DMS 273 treated with DMSO at 0.1 percent for 48 hours (cell line): ENCODE results near the gene MYLK.
A peak's percentile ranks its signal among the peaks of the same experiment; 100 is the strongest.
"Not testable (repeated sequence)": the region's sequence is repeated elsewhere in the genome, so short reads cannot be mapped to it uniquely, and the experiment has no call there.

Experiments
- DNase-seq: peaks from one replicate; lab custom pipeline; 2025; lab: John Stamatoyannopoulos, UW

MYLK gene

DNA sequence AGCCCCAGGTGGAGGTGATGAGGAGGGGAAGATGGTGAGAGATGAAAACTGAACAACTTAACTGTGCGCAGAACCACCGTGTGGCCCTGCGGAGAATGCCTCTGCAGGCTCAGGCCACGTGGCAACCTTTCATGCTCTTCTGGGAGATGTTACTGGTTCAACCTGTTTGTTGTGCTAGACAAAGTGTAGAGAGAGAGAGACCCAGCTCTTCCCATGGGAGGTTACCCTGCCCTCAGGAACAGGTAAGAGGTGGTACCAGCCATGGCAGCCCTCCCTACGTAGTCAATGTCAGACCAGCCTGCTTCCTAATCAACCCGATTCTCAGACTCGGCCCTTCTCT, 262.3 kb downstream of the MYLK start:
- DNase-seq, result no peak

DNA sequence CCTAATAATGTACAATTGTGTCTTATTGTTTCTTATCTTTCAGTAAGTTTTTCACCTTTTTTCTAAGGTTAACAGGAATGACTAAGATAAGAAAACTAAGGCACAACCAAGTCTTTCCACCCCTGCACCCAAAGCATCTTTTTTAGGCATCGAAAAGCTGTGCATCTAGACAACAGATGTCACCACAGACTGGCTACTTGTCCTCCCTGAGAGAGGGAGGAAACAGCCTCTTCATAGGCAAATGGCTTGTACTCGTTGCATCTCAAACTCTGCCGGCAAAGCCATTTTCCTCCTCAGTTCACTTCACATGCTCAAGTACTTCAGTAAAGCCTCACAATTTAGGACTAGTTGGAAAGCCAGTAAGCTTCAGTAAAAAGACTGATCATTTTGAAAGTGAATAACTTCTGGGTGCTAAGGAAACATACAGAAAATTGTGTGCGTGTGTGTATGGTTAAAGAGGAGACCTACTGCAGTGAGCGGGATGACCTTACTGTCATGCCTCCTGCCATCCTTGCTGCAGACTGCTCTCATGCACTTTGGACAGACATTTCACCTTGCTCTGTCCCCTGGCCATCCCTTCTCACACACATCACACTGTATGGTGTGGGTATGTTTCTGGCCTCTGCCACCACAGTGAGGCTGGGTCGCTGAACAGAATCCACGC, 262.8 kb downstream of the MYLK start:
- DNase-seq, result no peak

DNA sequence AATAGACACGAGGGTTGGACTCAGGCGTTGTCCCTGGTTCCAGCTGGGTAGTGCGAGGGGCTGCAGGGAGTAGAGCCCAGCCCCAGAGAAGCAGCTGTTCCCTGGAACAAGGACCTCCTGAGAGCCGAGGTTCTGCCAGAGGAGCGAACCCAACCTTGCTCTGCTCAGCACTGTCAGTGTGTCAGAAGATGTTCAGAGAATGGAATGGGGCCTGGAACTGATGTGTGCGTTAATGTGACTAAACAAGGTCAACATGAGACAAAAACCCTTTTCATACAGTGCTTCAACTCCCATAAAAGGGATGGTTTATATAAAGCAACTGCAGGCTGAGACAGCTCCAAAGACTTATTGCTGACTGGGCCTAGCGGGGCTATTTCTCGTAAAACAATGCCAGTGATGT, 263.8 kb downstream of the MYLK start:
- DNase-seq, result no peak

DNA sequence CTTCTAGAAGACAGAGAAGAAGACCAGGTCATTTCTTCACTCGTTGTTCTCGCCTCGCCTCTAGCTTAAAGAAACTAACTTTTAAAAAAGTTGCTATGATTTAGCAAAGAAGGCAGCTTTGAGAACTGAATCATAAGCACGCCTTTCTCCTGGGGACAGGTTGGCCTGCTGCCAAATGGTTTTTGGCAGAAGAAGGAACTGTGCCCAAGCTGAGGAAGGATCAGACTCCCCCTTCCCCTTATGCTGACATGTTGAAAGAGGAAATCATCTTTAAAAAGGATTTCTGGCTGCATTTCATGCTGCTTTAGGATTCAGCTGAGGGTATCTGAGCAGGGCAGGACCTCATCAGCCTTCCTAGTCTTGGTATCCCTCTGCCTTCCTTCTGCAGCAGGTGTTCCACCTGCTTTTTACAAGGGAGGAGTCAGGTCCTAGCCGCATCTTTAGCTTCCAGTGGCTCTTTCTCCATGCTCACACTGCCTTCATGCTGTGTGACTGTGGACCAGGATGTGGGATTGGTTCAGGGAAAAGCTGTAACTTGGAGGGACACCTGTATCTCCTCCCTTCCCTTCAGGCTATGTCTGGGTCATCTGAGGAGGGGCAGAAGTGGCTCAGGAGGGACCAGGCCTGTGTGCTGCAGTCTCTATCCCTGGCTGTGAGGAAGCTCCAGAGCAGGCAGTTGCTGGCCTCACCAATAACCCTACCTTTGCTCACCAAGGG, 265.2 kb downstream of the MYLK start:
- DNase-seq, result peak; percentile 29

DNA sequence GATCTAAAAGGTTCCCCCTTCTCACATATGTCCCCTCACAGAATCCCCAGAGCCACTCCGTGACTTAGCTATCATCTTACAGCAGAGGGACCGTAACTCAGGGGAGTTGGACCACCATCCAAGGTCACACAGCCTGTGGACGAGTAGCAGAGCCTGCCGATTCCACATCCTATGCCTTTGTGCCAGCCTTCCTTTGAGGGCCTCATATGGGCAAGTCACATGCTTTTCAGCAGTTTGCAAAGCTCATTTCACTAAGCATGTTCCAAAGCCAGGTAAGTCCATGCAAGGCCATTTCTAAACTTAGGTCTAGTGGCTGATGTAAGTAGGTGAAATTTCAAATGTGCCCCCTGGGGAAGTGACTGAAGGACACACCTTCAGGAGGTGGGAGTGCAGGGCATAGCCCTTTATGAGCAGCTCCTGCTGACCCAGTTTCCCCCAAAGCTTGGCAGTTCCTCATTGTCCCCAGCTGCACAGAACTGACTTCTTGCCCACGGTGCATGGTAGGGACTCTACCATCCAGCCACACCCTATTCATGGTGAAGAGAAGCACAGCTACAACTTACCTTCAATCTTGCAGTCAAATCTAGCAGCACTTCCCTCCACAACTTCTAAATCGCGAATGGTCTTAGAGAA, 265.9 kb downstream of the MYLK start:
- no peak for DNase-seq

DNA sequence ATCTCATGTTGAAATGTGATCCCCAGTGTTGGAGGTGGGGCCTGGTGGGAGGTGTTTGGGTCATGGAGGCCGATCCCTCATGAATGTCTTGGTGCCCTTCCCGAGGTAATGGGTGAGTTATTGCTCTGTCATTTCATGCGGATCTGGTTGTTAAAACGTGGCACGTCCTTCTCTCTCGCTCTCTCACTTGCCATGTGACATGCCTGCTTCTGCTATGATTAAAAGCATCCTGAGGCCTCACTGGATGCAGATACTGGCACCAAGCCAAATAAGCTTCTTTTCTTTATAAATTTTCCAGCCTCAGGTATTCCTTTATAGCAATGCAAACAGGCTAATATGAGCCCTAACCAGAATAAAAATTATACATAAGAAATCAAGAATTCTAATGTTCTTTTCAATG, 267.5 kb downstream of the MYLK start:
- DNase-seq, result no peak

DNA sequence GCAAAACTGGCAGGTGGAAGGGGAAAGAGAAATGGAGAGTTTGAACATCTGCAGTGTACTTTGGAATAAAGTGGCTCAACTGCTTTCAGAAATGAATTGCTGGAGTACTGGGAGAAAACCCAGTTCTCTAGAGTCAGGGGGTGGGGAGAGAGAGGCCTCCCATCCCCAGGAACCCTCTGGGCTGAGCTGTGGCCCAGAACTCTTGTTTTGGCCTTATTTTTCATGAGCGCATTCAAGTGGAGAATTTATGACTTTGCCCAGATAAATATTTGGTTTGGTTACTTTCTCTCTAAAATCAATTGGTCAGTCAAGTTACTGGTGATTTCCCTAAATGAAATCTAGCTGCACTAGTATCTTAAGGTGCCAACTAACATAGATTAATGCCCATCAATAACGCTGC, 270.6 kb downstream of the MYLK start:
- DNase-seq, result no peak

DNA sequence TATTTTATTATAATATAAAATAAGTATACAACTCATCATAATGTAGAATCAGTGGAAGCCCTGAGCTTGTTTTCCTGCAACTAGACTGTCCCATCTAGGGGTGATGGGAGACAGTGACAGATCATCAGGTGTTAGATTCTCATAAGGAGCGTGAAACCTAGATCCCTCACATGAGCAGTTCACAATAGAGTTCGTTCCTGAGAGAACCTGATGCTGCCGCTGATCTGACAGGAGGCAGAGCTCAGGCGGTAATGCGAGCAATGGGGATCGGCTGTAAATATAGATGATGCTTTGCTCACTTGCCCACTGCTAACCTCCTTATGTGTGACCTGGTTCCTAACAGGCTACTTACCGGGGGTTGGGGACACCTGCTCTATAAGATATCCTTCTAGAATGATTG, 272.5 kb downstream of the MYLK start:
- DNase-seq, result not testable (repeated sequence)

DNA sequence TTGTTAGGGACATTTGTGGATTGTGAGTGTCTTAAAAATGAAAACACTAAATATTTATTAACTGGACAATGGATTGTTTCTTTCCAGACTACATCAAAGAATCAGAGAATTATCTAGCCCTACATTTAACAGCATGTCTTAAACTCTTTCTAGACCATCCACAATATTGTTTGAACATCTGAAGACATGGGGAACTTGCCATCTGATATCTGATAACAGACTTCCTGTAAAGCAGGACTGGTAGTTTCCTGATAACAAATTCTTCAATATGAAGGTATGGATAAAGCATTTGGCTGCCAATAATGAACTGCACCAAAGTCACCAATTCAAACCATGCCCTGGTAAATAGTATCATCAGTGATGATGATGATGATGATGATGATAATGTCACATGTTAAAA, 273.1 kb downstream of the MYLK start:
- DNase-seq, result no peak

DNA sequence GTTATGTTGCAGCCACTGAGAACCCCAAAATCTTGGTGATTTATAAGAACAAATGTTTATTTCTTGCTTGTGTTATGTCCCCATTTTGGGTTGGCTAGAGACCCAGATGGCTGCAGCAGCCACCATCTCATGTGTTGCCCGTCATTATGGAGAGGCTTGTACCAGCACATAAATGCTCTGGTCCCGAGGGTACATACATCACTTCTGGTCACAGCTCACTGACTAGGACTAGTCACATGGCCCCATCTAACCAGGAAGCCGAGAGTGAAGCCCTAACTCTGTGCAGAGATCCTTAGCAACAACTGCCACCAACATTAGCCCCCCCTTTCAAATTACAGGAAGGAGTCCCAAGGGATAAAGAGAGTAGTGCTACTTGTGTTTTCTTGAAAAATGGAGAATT, 273.8 kb downstream of the MYLK start:
- no peak for DNase-seq

DNA sequence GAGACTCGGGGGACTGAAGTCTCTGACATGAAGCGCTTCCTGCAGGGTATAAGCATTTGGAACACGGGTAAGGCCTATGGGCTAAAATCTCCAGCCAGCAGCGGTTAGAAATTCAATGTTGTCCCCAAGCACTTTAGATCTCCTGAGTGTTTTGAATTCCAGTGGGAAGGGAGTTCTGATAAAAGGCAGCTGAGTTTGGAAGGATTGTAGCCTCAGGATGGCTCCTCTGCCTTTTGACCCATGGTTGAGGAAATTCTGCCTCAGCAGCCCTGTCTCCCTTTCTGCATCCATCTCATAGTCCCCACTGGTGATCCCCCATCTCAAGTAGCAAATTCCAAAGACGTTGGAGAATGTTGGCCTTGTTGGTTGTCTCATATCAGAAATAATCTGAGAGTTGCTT, 275.1 kb downstream of the MYLK start:
- DNase-seq, result no peak

DNA sequence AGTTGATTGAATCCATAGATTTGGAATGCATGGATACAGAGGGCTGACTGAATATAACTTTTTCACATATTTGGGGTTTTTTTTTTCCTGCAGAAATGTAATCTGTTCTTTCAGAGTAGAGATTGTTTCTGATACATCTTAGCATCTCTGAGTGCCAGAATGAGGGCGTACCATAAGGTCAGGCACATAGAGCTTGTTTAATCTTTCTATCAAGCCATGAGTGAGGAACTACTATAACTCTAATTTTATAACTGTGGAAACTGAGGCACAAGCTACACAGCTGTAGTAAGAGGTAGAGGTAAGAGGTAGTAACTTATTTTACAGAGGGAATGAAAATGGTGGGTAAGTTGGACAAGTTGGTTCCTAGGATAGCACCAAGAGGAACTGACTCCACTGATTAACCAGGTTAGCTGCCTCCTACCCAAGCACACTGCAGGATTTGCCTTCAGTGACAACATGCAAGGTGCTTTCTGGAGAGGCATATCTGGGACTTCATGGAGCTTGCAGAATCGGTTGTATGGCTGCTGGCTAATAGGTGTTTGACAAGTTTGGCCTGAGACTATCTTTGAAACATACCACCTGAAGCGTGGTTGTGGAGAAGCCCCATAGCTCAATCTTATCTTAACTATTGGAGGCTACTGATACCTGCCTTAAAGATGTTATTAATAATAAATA, 275.7 kb downstream of the MYLK start:
- no peak for DNase-seq

DNA sequence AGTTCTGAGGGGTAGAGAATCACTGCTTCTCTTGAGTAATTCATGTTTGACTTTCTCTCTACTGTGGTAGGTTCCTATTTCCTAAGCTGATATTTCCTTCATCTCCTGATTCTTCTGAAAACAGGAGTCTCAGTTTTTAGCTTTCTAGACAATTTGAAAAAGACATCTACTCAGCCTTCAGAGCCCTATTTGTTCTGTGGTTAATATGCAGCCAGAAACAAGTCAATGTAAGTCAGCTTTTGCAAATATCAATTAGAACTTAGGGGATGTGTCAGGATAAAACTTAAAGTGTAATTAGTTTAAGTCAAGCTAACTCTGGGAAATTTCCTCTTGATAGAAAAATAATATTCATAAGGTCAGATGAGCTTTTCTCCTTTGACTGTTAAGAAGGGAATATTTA, 277.6 kb downstream of the MYLK start:
- DNase-seq, result no peak

DNA sequence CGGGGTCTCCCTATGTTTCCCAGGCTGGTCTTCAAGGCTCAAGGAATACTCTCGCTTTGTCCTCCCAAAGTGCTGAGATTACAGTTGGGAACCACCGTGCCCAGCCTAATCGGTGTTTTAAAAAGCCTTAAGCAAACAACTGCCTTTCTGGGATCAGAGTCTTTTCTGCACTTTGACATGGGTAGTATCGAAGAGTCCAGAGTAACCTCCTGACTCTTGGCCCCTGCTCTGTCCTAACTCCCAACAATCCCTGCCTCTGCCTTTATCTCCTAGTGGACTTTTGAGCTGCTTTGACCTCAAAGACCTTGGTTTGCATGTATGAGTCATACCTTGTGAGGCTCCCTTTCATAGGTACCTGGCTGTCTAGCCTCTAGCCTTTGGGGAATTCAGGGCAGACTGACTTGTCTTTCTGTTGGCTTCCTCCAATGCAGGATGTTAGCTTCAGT, 278.3 kb downstream of the MYLK start:
- DNase-seq, result no peak

DNA sequence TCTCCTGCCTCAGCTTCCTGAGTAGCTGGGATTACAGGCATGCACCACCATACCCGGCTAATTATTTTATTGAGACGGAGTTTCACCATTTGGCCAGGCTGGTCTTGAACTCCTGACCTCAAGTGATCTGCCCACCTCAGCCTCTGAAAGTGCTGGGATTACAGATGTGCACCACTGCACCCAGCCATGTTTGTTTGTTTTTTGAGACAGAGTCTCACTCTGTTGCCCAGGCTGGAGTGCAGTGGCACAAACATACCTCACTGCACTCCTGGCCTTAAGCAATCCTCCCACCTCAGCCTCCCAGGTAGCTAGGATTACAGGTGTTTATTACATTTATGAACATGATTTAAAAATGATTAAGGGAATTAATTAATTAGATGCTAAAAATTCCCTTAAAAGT, 281.0 kb downstream of the MYLK start:
- DNase-seq, result not testable (repeated sequence)

DNA sequence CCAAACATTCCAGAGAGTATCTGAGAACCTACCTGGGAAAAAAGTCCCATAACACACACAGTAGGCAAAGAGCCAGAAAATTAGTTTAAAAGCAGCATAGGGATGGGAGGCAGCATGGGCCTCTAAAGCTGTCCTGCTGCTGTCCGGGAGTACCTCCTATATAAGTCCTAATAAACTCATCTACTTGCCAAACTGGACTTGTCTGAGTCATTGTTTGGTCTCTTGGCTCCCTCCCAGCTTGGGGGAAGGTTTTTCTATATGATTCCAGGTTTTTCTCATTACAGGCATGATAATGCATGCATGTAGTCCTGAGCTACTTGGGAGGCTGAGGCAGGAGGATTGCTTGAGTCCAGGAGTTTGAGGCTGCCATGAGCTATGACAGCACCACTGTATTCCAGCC, 281.8 kb downstream of the MYLK start:
- DNase-seq, result no peak

DNA sequence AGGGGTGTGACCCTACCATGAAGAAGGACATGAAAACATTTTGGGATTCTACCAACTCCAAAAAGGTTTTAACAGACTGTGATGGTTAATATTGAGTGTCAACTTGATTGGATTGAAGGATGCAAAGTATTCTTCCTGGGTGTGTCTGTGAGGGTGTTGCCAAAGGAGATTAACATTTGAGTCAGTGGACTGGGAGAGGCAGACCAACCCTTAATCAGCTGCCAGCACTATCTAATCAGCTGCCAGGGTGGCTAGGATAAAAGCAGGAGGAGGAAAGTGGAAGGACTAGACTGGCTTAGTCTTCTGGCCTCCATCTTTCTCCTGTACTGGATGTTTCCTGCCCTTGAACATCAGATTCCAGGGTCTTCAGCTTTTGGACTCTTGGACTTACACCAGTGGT, 283.3 kb downstream of the MYLK start:
- DNase-seq, result not testable (repeated sequence)

DNA sequence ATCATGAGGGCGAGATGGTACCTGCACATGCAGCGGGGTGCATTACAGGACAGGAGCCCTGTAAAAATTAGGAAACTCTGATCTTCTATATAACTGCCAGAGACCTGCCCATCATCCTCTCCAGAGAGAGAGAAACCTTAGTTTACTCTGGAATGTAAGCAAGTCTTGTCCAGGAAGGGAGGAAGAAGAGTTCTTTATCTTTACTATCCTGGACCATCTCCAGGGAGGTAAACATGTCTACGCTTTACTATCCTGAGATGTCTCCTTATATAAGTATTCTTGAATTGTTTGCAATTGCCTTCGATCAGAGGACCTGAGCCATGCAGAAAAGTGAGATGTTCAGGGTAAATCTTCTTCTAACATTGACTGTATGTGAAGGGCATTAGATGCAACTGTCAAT, 286.6 kb downstream of the MYLK start:
- DNase-seq, result no peak

DNA sequence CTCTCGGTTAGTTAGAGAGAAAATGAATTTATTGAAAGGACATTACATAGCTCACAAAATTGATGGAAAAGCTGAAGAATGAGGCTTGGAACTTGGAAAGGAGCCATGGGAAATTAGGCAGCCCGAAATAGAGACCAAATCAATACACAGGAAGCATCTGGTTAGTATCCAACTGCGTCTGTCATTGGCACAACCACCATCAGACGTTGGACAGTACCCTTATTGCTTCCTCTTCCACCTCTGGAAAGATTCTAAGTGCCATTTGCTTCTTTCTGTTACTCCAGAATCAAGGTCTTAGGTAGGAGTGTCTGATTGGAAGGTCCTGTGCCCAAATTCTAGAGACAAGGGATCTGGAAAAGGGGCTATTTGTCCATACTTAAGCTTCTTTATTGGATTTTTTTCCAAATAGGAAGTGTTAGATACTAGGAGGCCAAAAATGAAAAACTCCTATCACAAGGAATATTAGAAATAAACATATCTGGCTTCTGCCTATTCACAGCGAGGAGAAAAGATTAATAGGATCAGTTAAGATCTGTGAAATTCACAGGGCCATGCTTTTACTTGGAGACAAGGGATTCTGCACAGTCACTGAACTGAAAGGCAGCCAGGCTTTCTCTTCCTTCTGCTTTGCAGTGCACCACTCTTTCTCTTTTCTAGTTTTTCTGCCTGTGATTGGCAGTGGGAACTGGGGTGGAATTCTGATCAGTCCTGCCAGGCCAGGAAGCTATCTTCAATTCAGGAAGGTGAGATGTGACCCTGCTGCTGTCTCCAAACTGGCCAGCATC, 288.5 kb downstream of the MYLK start:
- DNase-seq, result no peak

DNA sequence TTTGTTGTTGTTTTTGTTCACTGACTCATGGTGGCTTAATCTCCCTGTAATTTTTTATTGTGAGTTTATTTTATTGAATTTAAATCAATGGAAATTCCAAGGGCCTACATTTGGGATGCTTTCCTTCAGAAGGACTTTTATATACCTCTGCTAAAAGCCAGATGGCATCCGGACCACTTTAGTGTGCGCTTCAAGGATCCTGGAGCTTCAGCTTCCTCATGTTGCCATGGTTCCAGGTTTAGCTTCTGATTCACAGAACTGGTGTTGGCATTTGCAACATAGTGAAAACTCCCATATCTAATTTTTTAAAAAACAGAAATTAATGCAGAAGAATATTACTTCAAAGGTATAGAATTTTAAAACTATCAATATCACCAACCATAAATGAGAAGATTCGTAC, 290.8 kb downstream of the MYLK start:
- no peak for DNase-seq

DNA sequence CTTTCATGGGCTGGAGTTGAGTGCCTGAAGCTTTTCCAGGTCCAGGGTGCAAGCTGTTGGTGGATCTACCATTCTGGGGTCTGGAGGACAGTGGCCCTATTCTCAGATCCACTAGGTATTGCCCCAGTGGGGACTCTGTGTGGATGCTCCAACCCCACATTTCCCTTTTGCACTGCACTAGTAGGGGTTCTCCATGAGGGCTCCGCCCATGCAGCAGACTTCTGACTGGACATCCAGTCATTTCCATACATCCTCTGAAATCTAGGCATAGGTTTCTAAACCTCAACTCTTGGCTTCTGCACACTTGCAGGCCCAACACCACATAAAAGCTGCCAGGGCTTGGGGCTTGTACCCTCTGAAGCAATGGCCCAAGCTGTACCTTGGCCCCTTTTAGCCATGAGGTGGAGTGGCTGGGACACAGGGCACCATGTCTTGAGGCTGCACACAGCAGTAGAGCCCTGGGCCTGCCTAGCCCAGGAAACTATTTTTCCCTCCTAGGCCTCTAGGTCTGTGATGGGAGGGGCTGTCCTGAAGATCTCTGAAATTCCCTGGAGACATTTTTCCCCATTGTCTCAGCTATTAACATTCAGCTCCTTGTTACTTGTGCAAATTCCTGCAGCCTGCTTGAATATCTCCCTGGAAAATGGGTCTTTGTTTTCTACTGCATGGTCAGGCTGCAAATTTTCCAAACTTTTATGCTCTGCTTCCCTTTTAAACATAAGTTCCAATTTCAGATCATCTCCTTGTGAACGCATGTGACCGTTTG, 293.3 kb downstream of the MYLK start:
- DNase-seq, result no peak
